Activated CD4-positive, alpha-beta T cell treated with anti-CD3 and anti-CD28 coated beads for 1 hour (primary cell): ENCODE measurements around the gene CFTR.
"Not testable (repeated sequence)": the region's sequence is repeated elsewhere in the genome, so short reads cannot be mapped to it uniquely, and the experiment has no call there.

ENCODE experiments used
- DNase-seq: peaks from one replicate; pipeline ENCODE4 v3.0.0-alpha.2; 2020

CFTR gene

DNA sequence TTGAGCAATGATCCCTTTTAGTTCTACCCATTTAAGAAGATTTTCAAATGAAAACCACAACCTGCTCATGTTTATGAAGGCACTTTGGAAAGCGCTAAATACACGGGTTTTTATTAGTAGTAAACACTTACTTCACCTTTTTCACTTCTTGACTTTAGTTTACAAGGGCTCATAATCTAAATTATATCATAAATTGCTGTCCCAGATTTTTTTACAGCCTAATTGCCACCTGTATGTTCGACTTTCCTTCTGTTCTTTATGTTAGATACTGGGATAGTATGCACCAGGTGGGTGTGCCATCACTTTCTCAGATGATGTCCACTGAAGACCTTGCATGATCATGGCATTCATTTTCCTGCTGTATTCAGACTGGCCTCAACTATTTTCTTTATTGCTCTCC lies 22.5 kb downstream of the CFTR start:
- no peak for DNase-seq

DNA sequence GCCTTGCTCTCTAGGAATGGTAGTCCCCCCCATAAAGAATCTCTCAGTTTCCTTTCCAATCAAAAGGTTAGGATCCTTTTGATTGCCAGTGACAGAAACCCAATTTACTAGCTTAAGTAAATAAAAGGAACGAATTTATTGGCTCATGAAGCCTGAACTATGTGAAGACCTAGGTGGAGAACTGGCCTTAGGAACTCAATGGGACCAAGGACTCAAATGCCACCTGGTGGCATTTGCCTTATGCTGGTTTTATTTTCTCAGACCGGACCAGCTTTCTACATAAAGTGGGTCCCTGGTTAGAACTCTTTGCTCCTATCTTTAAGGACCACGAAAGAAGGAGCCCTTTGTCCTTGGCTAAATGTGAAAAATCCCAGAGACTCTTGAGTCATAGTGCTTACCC lies 25.4 kb downstream of the CFTR start:
- no peak for DNase-seq

GRCh38 chr7:117508676-117509075 lies 28.9 kb downstream of the CFTR start:
- DNase-seq: no peak

GRCh38 chr7:117517194-117517593 lies 37.4 kb downstream of the CFTR start:
- DNase-seq: not testable (repeated sequence)

- no peak for DNase-seq
Measured at GRCh38 chr7:117530390-117530789, 50.6 kb downstream of the CFTR start.

DNA sequence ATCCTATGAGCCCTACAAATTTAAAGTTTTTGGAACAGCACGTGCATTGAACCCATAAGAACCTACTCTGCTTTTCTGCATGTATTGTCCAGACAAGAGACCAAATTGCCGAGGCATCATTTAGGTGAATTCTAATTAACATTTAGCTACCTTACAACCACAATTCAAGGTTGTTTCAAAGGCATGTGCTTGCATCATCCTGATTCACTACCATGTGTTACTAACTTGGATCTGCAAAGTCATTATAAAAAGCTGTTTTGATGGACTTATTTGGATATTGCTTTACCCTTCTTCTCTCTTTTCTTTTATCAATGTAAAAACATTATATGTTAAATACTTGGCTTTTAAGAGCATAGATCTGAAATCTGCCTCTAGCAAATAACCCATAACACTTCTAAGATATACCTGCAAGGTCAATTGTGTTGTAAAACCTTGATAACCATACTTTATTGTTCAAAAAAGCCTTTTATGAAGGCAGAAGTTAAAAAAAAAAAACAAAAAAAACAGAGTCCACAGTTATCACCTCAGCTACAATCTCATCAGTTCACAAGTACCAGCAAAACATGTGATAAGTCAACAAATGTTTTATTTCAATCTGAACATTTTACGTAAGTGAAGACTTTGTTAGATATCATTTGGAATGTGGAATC lies 51.9 kb downstream of the CFTR start:
- DNase-seq: no peak

- no peak for DNase-seq
Measured at GRCh38 chr7:117538053-117538452, 58.2 kb downstream of the CFTR start.

DNA sequence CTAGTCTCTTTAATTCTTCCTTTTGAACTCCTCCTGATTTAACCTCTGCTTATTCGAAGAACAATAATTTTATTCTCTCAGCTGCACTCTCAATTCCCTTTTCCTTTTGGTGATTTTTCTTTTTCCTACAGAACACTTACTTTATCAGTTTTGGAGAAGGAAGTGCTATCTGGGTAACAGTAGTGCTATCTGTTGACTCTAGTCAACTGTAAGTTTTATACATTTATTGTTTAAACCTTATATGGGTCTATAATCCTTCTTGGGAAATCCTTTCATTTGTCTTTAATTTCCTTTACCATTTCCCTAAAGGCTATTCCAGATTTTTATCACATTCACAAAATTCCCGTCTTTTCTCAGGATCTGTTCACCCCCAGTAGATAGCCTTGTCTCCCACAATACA lies 64.2 kb downstream of the CFTR start:
- DNase-seq: no peak

DNA sequence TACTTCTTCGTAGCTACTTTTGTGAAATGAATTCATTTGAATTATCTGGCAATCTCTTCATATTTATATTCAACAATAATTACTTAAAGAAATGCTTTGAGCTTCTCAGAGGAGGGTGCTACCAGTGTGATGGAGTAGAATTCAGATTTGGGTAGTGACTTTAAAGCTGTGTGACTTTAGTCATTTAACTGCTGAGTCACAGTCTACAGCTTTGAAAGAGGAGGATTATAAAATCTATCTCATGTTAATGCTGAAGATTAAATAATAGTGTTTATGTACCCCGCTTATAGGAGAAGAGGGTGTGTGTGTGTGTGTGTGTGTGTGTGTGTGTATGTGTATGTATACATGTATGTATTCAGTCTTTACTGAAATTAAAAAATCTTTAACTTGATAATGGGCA lies 68.2 kb downstream of the CFTR start:
- no peak for DNase-seq

GRCh38 chr7:117550625-117551024 lies 70.8 kb downstream of the CFTR start:
- DNase-seq: no peak

DNA sequence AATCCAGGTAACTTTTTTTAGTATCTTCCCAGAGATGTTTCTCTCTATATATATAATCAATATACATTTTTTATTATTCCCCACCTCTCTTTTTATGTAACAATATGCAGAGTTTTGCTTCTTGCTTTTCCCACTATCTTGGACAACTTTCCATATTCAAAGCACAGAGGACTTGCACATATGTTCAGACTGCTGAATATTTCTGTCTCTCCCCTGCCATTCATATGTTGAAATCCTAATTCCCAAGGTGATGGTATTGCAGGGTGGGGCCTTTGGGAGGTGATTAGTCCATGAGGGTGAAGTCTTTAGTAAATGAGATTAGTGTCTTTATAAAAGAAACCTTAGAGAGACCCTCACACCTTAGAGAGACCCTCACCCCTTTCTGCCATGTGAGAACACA lies 72.8 kb downstream of the CFTR start:
- DNase-seq: no peak

DNA sequence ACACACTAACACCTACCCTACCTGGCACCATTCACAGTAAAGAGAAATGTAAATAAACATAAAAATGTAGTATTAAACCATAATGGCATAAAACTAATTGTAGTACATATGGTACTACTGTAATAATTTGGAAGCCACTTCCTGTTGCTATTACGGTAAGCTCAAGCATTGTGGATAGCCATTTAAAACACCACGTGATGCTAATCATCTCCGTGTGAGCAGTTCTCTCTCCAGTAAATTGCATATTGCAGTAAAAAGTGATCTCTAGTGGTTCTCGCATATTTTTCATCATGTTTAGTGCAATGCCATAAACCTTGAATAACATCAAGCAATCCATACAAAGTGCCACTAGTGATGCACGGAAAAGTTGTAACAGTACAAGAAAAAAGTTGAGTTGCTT lies 75.4 kb downstream of the CFTR start:
- DNase-seq: no peak

GRCh38 chr7:117559391-117559790 lies 79.6 kb downstream of the CFTR start:
- DNase-seq: no peak

GRCh38 chr7:117560030-117560429 lies 80.2 kb downstream of the CFTR start:
- DNase-seq: no peak

DNA sequence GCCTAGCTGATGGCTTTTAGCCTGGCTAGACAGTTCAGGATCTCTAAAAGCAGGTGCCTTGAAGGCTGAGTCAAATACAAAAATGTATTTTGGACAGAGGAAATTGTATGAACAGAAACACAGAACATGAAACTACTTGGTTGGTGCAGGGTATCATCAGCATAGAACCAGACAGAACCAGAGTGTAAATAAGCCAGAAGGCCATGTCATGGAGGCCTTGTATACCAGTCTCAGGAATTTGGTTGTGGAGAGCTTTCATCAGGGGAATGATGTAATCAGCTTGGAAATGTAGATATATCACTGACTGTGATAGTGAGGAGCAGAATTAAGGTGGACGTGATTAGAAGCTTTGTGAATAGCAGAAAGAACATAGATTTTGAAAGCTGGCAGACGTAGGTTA lies 82.9 kb downstream of the CFTR start:
- DNase-seq: no peak

GRCh38 chr7:117564080-117564479 lies 84.3 kb downstream of the CFTR start:
- DNase-seq: no peak

DNA sequence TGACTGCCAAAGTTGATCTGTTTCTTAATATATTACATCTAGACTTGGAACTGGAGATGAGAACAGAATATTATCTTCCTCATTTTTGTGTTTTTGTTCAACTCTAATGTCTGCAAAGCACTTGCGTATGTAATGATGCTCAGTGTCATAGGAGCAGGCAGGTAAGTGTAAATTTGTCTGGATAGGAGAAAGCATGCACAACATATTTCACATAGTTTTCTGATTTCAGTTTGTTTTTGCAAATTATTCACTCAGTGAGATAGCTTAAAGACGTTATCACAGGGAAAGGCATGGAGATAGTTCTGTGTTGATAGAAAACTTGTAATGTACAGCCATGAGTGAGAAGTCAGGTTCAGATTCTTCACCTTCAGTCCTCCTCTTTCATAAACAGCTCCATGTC lies 84.8 kb downstream of the CFTR start:
- no peak for DNase-seq

DNA sequence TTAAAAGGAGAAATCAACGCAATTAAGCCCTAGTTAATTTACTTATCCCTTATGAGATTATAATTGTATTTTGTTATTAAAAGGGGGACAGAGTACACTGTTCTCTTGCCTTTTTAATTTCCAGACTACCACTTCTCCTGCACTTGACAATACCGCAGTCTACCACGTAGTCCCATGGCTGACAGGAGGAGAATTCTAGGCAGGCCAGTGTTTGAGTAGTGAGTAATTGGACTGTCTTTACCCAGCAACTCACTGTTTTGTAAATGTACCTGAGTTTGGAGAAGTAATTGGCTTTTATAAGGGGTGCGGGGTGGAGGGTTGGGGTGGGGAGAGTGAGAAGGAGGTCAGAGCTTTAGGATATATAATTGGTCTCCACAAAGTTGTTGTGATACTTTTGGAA lies 85.4 kb downstream of the CFTR start:
- DNase-seq: no peak

GRCh38 chr7:117567781-117568180 lies 88.0 kb downstream of the CFTR start:
- no peak for DNase-seq

DNA sequence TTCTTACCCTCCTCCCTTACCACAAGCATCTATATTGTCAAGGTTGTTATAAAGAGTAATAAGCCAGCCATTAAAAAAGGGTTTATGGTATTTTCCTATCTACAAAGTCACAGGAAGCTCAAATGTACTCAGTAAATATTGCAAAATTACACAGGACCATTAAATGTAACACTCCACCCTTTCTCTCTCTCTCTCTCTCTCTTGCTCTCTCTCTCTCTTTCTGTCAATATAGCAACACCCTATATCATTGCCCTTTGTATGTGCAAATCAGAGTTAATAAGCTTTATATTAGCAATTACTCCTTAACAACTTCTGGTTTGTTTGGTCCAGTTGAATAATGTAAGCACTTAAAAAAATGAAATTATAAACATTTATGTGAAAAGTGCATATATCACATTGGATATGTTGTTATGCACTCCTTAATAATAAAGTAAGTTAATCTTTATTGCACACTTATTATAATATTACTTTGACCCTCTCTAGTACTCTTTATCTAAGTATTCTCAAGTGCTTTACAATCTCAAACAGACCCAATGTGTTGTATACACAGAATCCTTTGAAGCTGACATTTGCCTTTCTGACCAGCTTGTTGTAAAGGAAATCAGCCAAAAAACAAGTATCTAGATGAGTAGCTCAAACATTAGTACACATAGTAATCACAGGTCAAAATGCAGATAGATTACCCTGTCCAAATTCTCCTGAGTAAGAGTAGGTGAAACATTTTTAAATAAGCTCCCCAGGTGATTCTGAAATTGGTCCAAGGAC lies 93.2 kb downstream of the CFTR start:
- DNase-seq: no peak

DNA sequence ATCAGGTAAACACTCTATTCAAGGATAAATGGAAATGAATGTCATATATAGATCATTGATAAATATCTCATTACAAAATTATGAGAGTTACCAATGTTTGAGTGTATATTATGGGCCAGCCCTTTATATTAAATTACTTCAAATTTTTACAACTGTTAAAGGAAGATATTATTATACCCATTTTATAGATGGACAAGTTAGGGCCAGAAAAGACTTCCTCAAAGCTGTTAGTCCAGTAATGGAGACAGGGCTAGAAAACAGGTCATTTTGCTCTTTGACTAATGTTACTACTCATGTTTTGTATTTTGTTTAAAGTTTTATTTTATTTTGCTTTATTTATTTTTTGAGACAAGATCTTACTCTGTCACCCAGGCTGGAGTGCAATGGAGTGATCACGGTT lies 101.6 kb downstream of the CFTR start:
- no peak for DNase-seq

DNA sequence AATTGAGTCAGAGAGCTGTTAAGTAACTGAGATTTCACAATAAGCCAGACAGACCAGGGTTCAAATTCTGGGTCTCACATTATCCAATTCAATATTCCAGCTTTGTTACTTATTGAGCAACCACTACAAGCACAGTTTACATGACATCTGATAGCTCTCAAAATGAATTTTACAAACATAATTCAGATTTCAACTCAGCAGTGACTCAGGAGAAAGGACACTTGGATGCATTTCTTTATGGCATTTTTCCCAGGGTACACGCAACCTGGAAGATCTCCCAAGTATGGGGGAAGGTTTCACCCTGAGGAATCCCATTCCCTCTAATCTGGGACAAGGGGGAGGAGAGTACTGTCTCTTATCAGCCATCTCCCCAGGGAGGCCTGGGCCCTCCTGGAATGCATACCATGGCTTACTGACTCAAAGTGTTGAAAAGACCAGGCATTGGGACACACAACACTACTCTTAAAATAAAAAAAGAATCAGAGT lies 102.4 kb downstream of the CFTR start:
- no peak for DNase-seq

- DNase-seq: no peak
Measured at GRCh38 chr7:117587931-117588330, 108.1 kb downstream of the CFTR start.

DNA sequence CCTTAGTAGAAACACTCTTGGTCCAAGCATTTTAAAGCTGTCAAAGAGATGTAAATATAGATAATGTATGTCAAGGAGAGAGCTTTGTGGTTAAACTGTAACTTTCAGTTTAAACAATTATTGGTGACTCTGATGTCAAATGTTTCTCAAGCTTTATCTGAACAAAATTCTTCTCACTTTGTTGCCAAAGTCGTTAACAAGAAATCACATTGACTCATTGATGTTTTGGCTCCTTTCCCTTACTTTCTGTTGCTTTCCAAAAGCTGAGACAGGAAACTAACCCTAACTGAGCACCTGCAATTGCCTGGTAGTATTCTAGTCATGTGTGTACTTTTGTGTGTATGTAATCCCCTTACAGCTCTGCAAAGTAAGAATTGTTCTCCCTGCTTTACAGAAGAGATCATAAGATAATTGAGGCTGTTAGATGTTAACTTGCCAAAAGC lies 108.5 kb downstream of the CFTR start:
- no peak for DNase-seq

DNA sequence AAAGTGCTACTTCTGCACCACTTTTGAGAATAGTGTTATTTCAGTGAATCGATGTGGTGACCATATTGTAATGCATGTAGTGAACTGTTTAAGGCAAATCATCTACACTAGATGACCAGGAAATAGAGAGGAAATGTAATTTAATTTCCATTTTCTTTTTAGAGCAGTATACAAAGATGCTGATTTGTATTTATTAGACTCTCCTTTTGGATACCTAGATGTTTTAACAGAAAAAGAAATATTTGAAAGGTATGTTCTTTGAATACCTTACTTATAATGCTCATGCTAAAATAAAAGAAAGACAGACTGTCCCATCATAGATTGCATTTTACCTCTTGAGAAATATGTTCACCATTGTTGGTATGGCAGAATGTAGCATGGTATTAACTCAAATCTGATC lies 110.4 kb downstream of the CFTR start:
- DNase-seq: no peak
